COLO668 (cell line): ENCODE measurements around the gene C19orf53.
"Not testable (repeated sequence)": the region's sequence is repeated elsewhere in the genome, so short reads cannot be mapped to it uniquely, and the experiment has no call there.

ENCODE experiments used
- DNase-seq: peaks from one replicate; lab custom pipeline; 2025; ENCODE audit not compliant: unreplicated experiment; lab: John Stamatoyannopoulos, UW

C19orf53 gene

GRCh38 chr19:13774217-13775191 lies at the start of gene C19orf53:
TSS of gene C19orf53 (plus strand) at chr19:13774456. CDS start at chr19:13774478, 22 bp downstream.
- peak; percentile 89 for DNase-seq

- no peak for DNase-seq
These were observed 47.9 kb upstream of the C19orf53 start for GRCh38 chr19:13726323-13726722.

- no peak for DNase-seq
These were observed 46.5 kb upstream of the C19orf53 start for GRCh38 chr19:13727798-13728197.

- DNase-seq: no peak
These were observed 44.4 kb upstream of the C19orf53 start for GRCh38 chr19:13729859-13730258.

- DNase-seq: peak; percentile 95
These were observed 42.9 kb upstream of the C19orf53 start for GRCh38 chr19:13731147-13731964.

- no peak for DNase-seq
These were observed 41.9 kb upstream of the C19orf53 start for GRCh38 chr19:13732337-13732736.

- DNase-seq: no peak
These were observed 39.5 kb upstream of the C19orf53 start for GRCh38 chr19:13734751-13735150.

GRCh38 chr19:13738073-13738472 lies 36.2 kb upstream of the C19orf53 start:
- no peak for DNase-seq

GRCh38 chr19:13741893-13742292 lies 32.4 kb upstream of the C19orf53 start:
- DNase-seq: no peak

GRCh38 chr19:13742756-13743155 lies 31.5 kb upstream of the C19orf53 start:
- DNase-seq: no peak

GRCh38 chr19:13744174-13744573 lies 30.1 kb upstream of the C19orf53 start:
- no peak for DNase-seq

GRCh38 chr19:13747098-13747453 lies 27.2 kb upstream of the C19orf53 start:
- no peak for DNase-seq

- DNase-seq: peak; percentile 27
These were observed 26.0 kb upstream of the C19orf53 start for GRCh38 chr19:13748169-13748828.

- DNase-seq: no peak
These were observed 22.8 kb upstream of the C19orf53 start for GRCh38 chr19:13751436-13751835.

- DNase-seq: not testable (repeated sequence)
These were observed 20.6 kb upstream of the C19orf53 start for GRCh38 chr19:13753622-13754021.

GRCh38 chr19:13756210-13756609 lies 18.0 kb upstream of the C19orf53 start:
- DNase-seq: no peak

GRCh38 chr19:13757805-13758772 lies 16.2 kb upstream of the C19orf53 start:
- DNase-seq: no peak

GRCh38 chr19:13758795-13759194 lies 15.5 kb upstream of the C19orf53 start:
- no peak for DNase-seq

- DNase-seq: no peak
These were observed 12.8 kb upstream of the C19orf53 start for GRCh38 chr19:13761423-13761822.

- DNase-seq: no peak
These were observed 11.5 kb upstream of the C19orf53 start for GRCh38 chr19:13762635-13763235.
